K562 (cell line): ENCODE data around the gene COL1A1. TPM values are rescaled to one million over a fixed set of nuclear protein-coding genes. Genes with fewer than 3 reads are reported as not detected.

Experiments
- CTCF ChIP-seq, 3 experiments: IDR thresholded peaks in 2 of 3; conservative IDR thresholded peaks in 1 of 3; 2 replicates each; pipeline ENCODE4 v1.5.1; 2011 to 2012; ENCODE audit warnings: low read length in 3 of 3, mild to moderate bottlenecking in 3 of 3, control low read depth in 2 of 3, improper control_type of control experiment in 1 of 3, inconsistent platforms in 1 of 3, low read depth in 1 of 3, mixed read lengths in 1 of 3, moderate library complexity in 1 of 3; ENCODE audit not compliant: insufficient read depth in 2 of 3
- EWSR1 ChIP-seq: fragments of 450-650 bp; IDR thresholded peaks from 2 replicates; pipeline ENCODE4 v1.6.1; 2018; ENCODE audit warnings: borderline replicate concordance, mild to moderate bottlenecking, low read depth, moderate library complexity; ENCODE audit not compliant: partially characterized antibody
- HCFC1 ChIP-seq: IDR thresholded peaks from 2 replicates; pipeline ENCODE4 v1.6.1; 2012; ENCODE audit warnings: low read depth, low read length, improper control_type of control experiment
- HLTF ChIP-seq: fragments of 450-650 bp; IDR thresholded peaks from 2 replicates; pipeline ENCODE4 v1.6.1; 2016
- ID3 ChIP-seq, 2 experiments: fragments of 250-450 bp in 1 of 2; fragments of 450-650 bp in 1 of 2; sonication (Bioruptor Pico) in 1 of 2; IDR thresholded peaks; 2 replicates each; pipeline versions ENCODE4 v1.6.1 to v1.8.0; 2016 to 2021; ENCODE audit warnings: mild to moderate bottlenecking in 2 of 2, moderate library complexity in 2 of 2, missing compliant biosample characterization in 1 of 2, missing genetic modification characterization in 1 of 2
- ILK ChIP-seq: fragments of 450-650 bp; IDR thresholded peaks from 2 replicates; pipeline ENCODE4 v1.6.1; 2016; ENCODE audit warnings: missing genetic modification characterization, low read depth, mild to moderate bottlenecking, missing compliant biosample characterization, moderate library complexity, borderline replicate concordance
- LEF1 ChIP-seq: fragments of 450-650 bp; IDR thresholded peaks from 2 replicates; pipeline ENCODE4 v1.6.1; 2016; ENCODE audit warnings: mild to moderate bottlenecking
- MBD1 ChIP-seq: fragments of 250-450 bp; sonication (Bioruptor Pico); IDR thresholded peaks from 2 replicates; pipeline ENCODE4 v1.8.0; 2022; ENCODE audit warnings: inconsistent platforms
- MTA1 ChIP-seq: fragments of 450-650 bp; IDR thresholded peaks from 2 replicates; pipeline ENCODE4 v1.6.1; 2017; ENCODE audit warnings: borderline replicate concordance
- NCOA6 ChIP-seq: fragments of 450-650 bp; IDR thresholded peaks from 2 replicates; pipeline ENCODE4 v1.6.1; 2017; ENCODE audit warnings: mild to moderate bottlenecking
- PATZ1 ChIP-seq: fragments of 250-450 bp; sonication (Bioruptor Pico); IDR thresholded peaks from 2 replicates; pipeline ENCODE4 v1.5.0; 2020; ENCODE audit warnings: mild to moderate bottlenecking, borderline replicate concordance
- RHOXF2B ChIP-seq: fragments of 250-450 bp; sonication (Bioruptor Pico); conservative IDR thresholded peaks from 2 replicates; pipeline ENCODE4 v1.5.1; 2021
- SIN3A ChIP-seq, 2 experiments: fragments of 150-350 bp in 1 of 2; IDR thresholded peaks; 2 replicates each; pipeline ENCODE4 v1.6.1; 2011 to 2016; ENCODE audit warnings: borderline replicate concordance in 2 of 2, low read depth in 2 of 2, low read length in 2 of 2, mild to moderate bottlenecking in 2 of 2, moderate library complexity in 2 of 2; ENCODE audit not compliant: control insufficient read depth in 1 of 2
- TAF1 ChIP-seq: IDR thresholded peaks from 2 replicates; pipeline ENCODE4 v1.6.1; 2011; ENCODE audit warnings: mild to moderate bottlenecking, low read length, moderate library complexity; ENCODE audit not compliant: insufficient read depth, control insufficient read depth, severe bottlenecking; ENCODE audit errors: extremely low read depth
- XRCC5 ChIP-seq: fragments of 200-400 bp; formaldehyde crosslinking; IDR thresholded peaks from 2 replicates; pipeline ENCODE4 v1.6.1; 2017; ENCODE audit warnings: low read depth, mild to moderate bottlenecking, low read length
- ZBTB9 ChIP-seq: fragments of 450-650 bp; formaldehyde crosslinking; IDR thresholded peaks from 2 replicates; pipeline ENCODE4 v1.4.0; 2020; ENCODE audit warnings: mild to moderate bottlenecking, moderate library complexity
- ZNF212 ChIP-seq: fragments of 450-650 bp; formaldehyde crosslinking; IDR thresholded peaks from 2 replicates; pipeline ENCODE4 v1.4.0; 2020; ENCODE audit warnings: mild to moderate bottlenecking
- ZNF75A ChIP-seq: fragments of 450-650 bp; formaldehyde crosslinking; IDR thresholded peaks from 2 replicates; pipeline ENCODE4 v1.4.0; 2020; ENCODE audit warnings: mild to moderate bottlenecking
- polyA plus RNA-seq, 8 experiments: library from polyadenylated mRNA; depleted of rRNA in 4 of 8; stranded (reverse) in 5 of 8; unstranded in 3 of 8; fragments of >200 nt; fragmentation: Nextera tagmentation in 2 of 8; fragmentation: Illumina TruSeq in 1 of 8; extraction: Ambion mirVana in 2 of 8; extraction: Trizol in 1 of 8; gene quantifications; 2 replicates each; pipeline versions ENCODE4 v1.2.1 to v1.2.3, GENCODE V29; 2011 to 2014; ENCODE audit warnings: inconsistent platforms in 1 of 8, missing spikeins in 1 of 8
- total RNA-seq, 7 experiments: library from RNA; depleted of rRNA in 6 of 7; stranded (reverse); fragments of >200 nt in 6 of 7; fragmentation: Illumina TruSeq in 2 of 7; extraction: Trizol in 2 of 7; gene quantifications; 2 replicates each; pipeline versions ENCODE4 v1.2.1 to v1.2.3, GENCODE V29; 2011 to 2021; ENCODE audit warnings: low replicate concordance in 1 of 7

COL1A1 gene
- total and polyA plus RNA-seq, 9 of the 15 experiments (the other 6 are each of a cell fraction or from before 2014, with no cell fraction given) = 0.04 to 3.4 (median 0.18) TPM

GRCh38 chr17:50149417-50150353, 51.7 kb downstream of the COL1A1 start (continued):
- TF ChIP-seq ILK (tag) = no peak
- TF ChIP-seq CTCF (IDR thresholded peaks at IDR 0.05 in 2 of 3, conservative IDR thresholded peaks at IDR 0.05 in 1 of 3; ENCODE audit: insufficient read depth in 2 of 3, low read depth in 1 of 3, low read length in 3 of 3) = peak in 1 of 3 experiments; percentile 57; a peak in 3 of 6 replicates
- TF ChIP-seq ZNF75A = no peak
- no peak for TF ChIP-seq ID3 (CRISPR knock-in tag; IDR thresholded peaks at IDR 0.05)
- TF ChIP-seq ID3 (tag; IDR thresholded peaks at IDR 0.05) = 0 out of 2 replicates have a peak, but pooled peaks have one; percentile 25
- no peak for TF ChIP-seq MTA1
- TF ChIP-seq ZNF212 (CRISPR knock-in tag) = no peak
- TF ChIP-seq SIN3A (IDR thresholded peaks at IDR 0.05; ENCODE audit: borderline replicate concordance in 2 of 2, control insufficient read depth in 1 of 2, low read depth in 2 of 2, low read length in 2 of 2) = peak in 1 of 2 experiments; percentile 42; a peak in 2 of 4 replicates
- no peak for TF ChIP-seq HLTF
- 0 out of 2 replicates have a peak, but pooled peaks have one; percentile 16 for TF ChIP-seq HCFC1
- no peak for TF ChIP-seq ZBTB9
- no peak for TF ChIP-seq MBD1 (CRISPR knock-in tag)
- no peak for TF ChIP-seq LEF1
- TF ChIP-seq EWSR1 = no peak
- TF ChIP-seq TAF1 = peak; percentile 29
- TF ChIP-seq PATZ1 = no peak
- peak; percentile 94 for TF ChIP-seq NCOA6
- no peak for TF ChIP-seq XRCC5
- TF ChIP-seq RHOXF2B (CRISPR knock-in tag) = no peak
